ENCODE results near the gene TCF4. TPM values are rescaled to one million over a fixed set of nuclear protein-coding genes. Genes with fewer than 3 reads are reported as not detected.

Gene TCF4
- total RNA-seq, 1 experiment from 2014 or later: 38.0 TPM

DNA sequence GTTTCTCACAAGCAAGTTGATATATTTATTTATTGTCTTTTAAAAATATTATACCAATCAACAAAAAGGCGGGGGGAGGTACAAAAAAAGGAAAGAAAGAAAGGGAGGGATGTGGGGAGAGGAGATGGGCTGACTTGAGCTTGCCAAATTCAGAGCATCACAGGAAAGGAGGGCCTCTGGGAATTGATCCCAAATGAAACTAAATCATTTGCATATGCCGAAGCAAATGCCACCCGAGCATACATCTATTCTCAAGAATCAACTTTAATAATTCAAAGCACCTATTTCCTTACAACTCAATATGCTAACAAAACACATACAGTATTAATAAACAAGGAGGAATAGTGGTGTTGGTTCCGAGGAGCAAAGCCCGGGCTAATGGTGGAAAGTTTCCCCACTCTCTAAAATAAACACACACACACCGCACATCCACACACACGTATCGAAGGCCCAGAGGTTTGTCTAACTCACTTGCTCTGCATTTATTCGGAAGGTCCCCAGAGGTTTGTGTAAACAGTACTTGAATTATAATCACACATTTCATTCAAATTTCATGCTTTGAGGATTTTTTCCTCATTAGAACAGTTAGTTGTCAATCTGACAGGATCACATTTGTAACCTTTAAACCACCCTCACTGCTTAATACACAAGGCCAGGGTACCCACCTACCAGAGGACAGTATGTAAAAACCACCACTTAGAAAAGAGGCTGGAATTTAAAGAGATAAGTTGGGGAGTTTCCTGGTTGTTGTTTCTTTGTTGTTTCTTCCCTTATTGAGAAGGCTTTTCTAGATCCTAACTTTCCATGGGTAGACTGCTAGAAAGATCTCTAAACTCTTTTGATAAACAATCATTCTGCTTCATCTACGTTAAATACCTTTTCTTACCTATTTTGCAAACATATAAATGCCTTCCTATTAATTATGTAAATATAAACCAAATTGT is 264.7 kb downstream of the TCF4 start:
- Histone ChIP-seq H3K4me3 (ENCODE audit: insufficient read depth, low read depth, low read length) (no peak overlapping the region; the same call in 1 of the 2 replicates), H3K27me3 (ENCODE audit: control insufficient read depth, insufficient read depth, low read length) (no peaks in the 10 kb centered on the region), H3K36me3 (replicated peaks; ENCODE audit: control insufficient read depth, insufficient read depth, low read length) (no peaks in the 10 kb centered on the region)
- no peak for DNase-seq

GRCh38 chr18:55322178-55322735 is 265.7 kb downstream of the TCF4 start:
- H3K36me3 ChIP-seq (replicated peaks; ENCODE audit: control insufficient read depth, insufficient read depth, low read length): no peaks in the 10 kb centered on the region
- peak overlapping the region; percentile 41 for H3K4me3 ChIP-seq (ENCODE audit: insufficient read depth, low read depth, low read length)
- no peaks in the 10 kb centered on the region for H3K27me3 ChIP-seq (ENCODE audit: control insufficient read depth, insufficient read depth, low read length)
- peak; percentile 74 for DNase-seq

DNA sequence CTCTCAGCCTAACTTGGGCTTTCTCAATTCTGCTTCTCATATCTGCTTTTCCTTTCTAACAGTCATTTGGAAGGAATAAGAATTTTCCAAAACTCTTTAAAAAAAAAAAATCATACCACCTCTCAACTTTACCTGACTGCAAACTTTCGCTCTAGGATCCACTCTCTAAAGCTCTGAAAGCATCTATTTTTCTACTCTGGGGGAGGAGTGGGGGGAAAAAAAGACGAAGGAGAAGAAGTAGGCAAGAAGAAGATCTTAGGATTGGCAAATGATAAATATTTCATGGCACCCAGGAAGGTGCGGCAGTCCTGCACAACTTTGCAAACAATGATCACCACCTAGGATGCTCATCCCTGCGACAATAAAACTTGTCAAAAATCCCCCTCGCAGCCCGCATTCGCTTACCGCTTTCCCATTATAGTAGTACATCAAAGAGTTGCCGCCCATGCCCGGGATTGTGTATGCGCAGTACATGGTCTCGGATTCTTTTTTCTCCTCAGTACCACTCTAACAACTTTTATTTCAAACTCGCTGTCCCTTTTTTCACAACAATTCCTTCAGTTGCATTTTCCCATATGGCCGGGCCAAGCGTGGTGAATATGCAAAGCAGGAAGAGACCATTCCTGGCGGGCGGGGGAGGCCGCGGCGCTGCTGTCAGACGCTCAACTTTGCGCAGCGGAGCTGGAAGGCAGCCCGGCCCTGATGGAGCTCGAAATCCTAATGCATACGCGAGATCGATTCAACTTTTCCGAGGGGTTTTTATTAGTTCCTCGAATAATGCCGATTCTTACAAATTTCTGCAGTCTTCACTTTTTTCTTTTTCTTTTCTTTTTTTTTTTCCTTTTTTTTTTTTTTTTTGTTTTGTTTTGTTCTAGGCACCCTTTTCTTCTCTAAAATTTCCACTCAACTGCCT is 266.5 kb downstream of the TCF4 start:
- H3K4me3 ChIP-seq (ENCODE audit: insufficient read depth, low read depth, low read length): peak overlapping the region; percentile 41
- peak; percentile 54 for DNase-seq
- H3K36me3 ChIP-seq (replicated peaks; ENCODE audit: control insufficient read depth, insufficient read depth, low read length): no peaks in the 10 kb centered on the region
- H3K27me3 ChIP-seq (ENCODE audit: control insufficient read depth, insufficient read depth, low read length): no peaks in the 10 kb centered on the region

DNA sequence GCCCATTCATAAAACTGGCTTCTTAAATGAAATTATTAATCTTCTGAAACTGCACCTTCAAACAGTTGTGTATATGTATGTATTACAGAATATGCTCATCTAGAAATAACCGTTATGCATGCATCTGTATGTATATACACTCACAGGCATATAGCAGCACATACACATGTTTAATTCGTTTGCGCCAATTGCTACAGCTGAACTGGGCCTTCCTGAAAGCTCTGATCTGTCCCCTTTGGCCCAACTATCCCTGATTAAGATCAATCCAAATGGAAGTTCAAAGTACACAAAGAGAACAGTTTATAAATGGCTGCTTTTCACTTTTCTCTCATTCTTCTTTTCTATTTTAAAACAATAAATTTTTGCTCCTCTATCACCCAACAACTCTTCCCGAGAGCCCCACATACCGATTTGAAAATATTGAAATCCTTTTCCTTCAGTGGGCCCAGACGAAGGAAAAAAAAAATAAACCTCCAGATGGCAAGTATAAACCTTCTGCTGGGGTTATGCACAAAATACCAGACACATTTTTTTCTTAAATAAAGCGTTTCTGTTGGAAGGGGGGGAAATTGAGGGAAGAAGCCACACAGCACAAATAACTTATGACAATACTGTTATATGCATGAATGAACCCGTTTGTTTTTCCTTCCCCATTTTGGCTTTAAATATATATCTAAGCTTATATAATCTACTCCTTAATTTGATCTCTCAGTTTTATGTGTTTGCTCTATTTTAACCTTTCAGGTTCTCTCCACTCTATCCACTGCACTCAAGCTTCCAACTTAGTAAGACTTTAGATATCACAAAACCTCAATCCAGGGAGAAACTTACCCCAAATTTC is 267.3 kb downstream of the TCF4 start:
- Histone ChIP-seq H3K4me3 (ENCODE audit: insufficient read depth, low read depth, low read length) (no peak overlapping the region), H3K36me3 (replicated peaks; ENCODE audit: control insufficient read depth, insufficient read depth, low read length) (no peaks in the 10 kb centered on the region), H3K27me3 (ENCODE audit: control insufficient read depth, insufficient read depth, low read length) (no peaks in the 10 kb centered on the region)
- DNase-seq: no peak

DNA sequence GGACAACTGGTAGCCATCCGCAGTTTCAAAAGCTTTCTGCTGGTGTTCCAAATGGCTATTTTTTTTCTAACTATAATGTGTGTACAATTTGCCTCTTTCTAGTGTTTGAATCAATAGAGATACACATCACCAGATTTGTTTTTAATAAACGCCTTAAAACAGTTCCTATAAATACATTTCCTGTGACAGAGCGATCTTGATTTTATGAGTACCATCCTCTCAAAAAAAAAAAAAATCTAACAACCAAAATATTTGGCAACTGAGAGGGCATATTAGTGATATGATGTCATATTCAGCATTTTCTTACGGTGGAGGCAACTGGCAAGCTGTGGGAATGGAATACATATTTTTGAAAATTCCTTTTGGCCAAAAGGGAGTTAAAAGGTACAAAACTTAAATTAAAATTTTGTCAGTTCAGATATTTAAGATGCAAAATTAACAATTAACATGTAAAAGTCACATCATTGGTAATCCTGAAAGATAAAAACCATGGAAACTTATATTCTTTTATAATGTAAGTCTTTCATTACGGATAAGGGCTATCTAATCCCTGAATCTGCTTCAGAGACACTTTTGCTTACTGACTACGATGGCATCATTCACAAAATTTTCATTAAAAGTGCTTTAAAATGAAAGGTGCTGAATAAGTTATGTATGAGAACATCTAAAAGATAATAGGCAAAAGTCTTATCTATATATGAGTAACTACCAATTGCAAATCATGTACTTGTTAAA is 268.4 kb downstream of the TCF4 start:
- H3K4me3 ChIP-seq (ENCODE audit: insufficient read depth, low read depth, low read length): no peak overlapping the region
- DNase-seq: no peak
- no peaks in the 10 kb centered on the region for H3K36me3 ChIP-seq (replicated peaks; ENCODE audit: control insufficient read depth, insufficient read depth, low read length)
- H3K27me3 ChIP-seq (ENCODE audit: control insufficient read depth, insufficient read depth, low read length): no peaks in the 10 kb centered on the region

GRCh38 chr18:55318951-55319441 is 269.0 kb downstream of the TCF4 start:
- H3K4me3 ChIP-seq (ENCODE audit: insufficient read depth, low read depth, low read length): no peak overlapping the region
- DNase-seq: no peak
- no peaks in the 10 kb centered on the region for H3K27me3 ChIP-seq (ENCODE audit: control insufficient read depth, insufficient read depth, low read length)
- H3K36me3 ChIP-seq (replicated peaks; ENCODE audit: control insufficient read depth, insufficient read depth, low read length): no peaks in the 10 kb centered on the region

DNA sequence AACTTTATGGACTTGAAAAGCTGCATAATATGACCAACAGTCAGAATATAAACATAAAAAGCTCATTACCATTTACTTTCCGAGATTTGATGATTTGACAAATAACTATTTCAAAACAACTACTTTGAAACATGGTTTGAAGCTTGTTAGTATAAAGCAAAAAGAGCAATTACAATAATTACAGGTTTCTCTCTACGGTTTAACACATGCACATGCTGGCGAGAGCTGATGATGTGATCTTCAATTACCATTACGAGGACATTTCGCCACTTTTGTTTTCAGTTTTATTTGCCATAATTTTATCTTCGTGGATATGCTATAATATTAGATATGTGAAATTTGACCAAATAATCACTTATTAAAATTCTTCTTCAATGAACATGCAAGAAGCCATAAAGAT is 270.1 kb downstream of the TCF4 start:
- no peak overlapping the region for H3K4me3 ChIP-seq (ENCODE audit: insufficient read depth, low read depth, low read length)
- DNase-seq: no peak
- H3K27me3 ChIP-seq (ENCODE audit: control insufficient read depth, insufficient read depth, low read length): no peaks in the 10 kb centered on the region
- H3K36me3 ChIP-seq (replicated peaks; ENCODE audit: control insufficient read depth, insufficient read depth, low read length): no peaks in the 10 kb centered on the region

DNA sequence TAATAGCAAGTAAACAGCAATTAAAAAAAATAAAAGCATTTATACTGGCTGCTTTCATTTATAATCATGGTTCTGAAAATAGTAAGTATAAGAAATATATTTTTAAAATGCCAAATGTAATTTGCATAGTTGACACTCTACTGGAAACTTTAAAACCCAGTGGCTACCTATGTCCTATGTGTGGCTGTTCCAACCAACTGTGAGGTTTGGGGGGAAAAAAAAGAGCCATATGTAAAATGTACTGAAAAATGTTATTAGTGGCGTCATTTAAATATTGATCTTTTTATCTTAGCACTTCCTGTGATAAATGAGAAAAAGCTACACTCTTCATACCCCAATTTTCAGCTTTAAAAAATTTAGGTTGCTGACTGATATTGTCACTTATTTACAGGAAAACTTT is 270.7 kb downstream of the TCF4 start:
- Histone ChIP-seq H3K27me3 (ENCODE audit: control insufficient read depth, insufficient read depth, low read length) (no peaks in the 10 kb centered on the region), H3K4me3 (ENCODE audit: insufficient read depth, low read depth, low read length) (no peak overlapping the region), H3K36me3 (replicated peaks; ENCODE audit: control insufficient read depth, insufficient read depth, low read length) (no peaks in the 10 kb centered on the region)
- no peak for DNase-seq

DNA sequence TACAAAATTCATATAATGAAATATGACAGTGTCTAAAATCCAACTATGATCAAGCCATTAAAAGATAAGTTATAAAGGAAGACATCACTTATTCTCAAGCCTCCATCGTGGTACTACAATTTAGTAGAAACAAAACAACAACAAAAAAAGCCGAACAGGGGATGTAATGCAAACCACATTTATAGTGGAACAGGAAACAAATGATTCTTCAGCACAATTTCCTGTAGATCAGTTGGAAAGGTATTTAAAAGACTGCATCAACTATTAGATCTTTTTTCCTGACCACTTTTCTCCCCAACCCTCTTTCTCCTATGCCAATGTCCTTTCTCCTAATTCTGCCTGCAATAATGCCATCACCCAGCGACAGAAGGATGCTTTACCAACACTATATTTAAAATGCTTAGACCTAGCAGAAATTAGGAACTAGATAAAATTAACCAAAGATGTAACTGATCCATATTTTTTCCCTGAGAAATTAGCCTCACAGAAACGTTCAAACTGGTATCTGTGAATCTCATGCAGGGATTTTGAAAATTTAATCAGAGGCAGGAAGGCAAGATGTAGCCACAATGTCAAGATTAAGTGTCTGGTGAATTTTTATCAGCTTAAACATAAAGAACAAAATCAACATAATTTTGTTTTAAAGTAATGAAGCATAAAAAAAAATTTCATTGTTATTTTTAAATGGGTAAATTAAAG is 271.4 kb downstream of the TCF4 start:
- Histone ChIP-seq H3K36me3 (replicated peaks; ENCODE audit: control insufficient read depth, insufficient read depth, low read length) (no peaks in the 10 kb centered on the region), H3K27me3 (ENCODE audit: control insufficient read depth, insufficient read depth, low read length) (no peaks in the 10 kb centered on the region), H3K4me3 (ENCODE audit: insufficient read depth, low read depth, low read length) (no peak overlapping the region)
- DNase-seq: no peak

DNA sequence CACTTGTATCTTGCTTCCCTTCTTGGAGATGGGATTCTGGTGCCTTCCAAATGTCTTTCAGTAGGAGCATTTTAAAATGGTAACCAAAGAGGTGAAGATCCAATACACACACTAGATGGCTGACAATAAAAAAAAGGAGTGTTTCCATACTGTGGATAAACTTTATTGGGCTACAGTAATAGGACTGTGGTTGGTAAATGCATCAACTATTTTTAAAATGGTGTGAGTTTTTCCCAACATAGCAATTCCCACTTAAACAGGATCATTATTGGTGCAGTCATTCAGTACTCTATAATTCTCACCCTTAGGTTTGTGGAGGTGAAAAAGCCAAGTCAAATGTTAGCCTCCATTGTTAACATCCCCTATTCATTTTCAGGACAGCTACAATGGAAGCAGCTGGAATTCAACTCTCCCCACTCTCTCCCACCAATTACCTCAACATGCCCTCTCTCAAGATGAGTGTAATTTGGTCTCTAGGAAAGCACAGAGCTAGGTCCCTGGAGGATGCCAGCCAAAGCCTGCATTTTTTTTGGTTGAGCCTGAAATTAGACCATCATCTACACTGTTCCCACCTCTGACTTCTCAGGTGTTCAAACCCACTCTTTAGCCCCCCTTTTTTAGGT is 273.3 kb downstream of the TCF4 start:
- Histone ChIP-seq H3K4me3 (ENCODE audit: insufficient read depth, low read depth, low read length) (no peak overlapping the region), H3K27me3 (ENCODE audit: control insufficient read depth, insufficient read depth, low read length) (no peaks in the 10 kb centered on the region), H3K36me3 (replicated peaks; ENCODE audit: control insufficient read depth, insufficient read depth, low read length) (no peaks in the 10 kb centered on the region)
- DNase-seq: peak; percentile 15

DNA sequence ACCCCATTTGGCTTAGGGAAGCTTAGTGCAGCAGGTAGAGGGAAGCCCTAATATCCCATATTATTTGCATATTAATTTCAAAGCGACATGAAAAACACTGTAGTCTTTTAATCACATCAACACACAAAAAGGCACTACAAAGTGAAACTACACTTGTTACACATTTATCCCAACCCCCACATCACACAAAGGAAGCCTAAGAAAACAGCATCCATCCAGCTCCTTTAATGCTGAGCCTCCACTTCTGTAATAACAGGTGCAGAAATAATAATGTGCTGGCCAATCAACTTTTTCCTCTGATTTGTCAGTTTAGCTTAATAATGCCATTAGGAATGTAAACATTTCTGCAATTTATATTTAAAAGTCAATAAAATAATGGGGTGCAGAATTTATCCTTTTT is 274.0 kb downstream of the TCF4 start:
- DNase-seq: no peak

GRCh38 chr18:55310863-55311262 is 277.1 kb downstream of the TCF4 start:
- DNase-seq: no peak
- Histone ChIP-seq H3K36me3 (replicated peaks; ENCODE audit: control insufficient read depth, insufficient read depth, low read length) (no peaks in the 10 kb centered on the region), H3K4me3 (ENCODE audit: insufficient read depth, low read depth, low read length) (no peak overlapping the region), H3K27me3 (ENCODE audit: control insufficient read depth, insufficient read depth, low read length) (no peaks in the 10 kb centered on the region)

More for the DNA sequence above, 274.0 kb downstream of the TCF4 start:
- Histone ChIP-seq H3K27me3 (ENCODE audit: control insufficient read depth, insufficient read depth, low read length) (no peaks in the 10 kb centered on the region), H3K4me3 (ENCODE audit: insufficient read depth, low read depth, low read length) (no peak overlapping the region), H3K36me3 (replicated peaks; ENCODE audit: control insufficient read depth, insufficient read depth, low read length) (no peaks in the 10 kb centered on the region)
